Osteoblast (primary cell): ENCODE data around the gene HOXB3. TPM values are rescaled to one million over a fixed set of nuclear protein-coding genes. Genes with fewer than 3 reads are reported as not detected.

Experiments used
- DNase-seq: peaks from one replicate; pipeline ENCODE4 v3.0.0; 2011; ENCODE audit warnings: low spot score, mixed read lengths; ENCODE audit not compliant: insufficient read length; ENCODE audit errors: missing footprints
- H2AFZ ChIP-seq: 2 replicates; pipeline ENCODE4 v1.6.0; 2011; ENCODE audit warnings: mild to moderate bottlenecking, low read length
- H3K27ac ChIP-seq: 2 replicates; pipeline ENCODE4 v1.5.1; 2011; ENCODE audit warnings: mild to moderate bottlenecking, low read depth, low read length, moderate library complexity
- H3K27me3 ChIP-seq: 2 replicates; pipeline ENCODE4 v1.6.0; 2012; ENCODE audit warnings: mild to moderate bottlenecking, control low read depth, inconsistent platforms, low read length, moderate library complexity; ENCODE audit not compliant: insufficient read depth
- H3K36me3 ChIP-seq: 2 replicates; pipeline ENCODE4 v1.5.1; 2011; ENCODE audit warnings: mild to moderate bottlenecking, low read length, control low read depth, moderate library complexity; ENCODE audit not compliant: insufficient read depth
- H3K4me1 ChIP-seq: 2 replicates; pipeline ENCODE4 v1.5.1; 2011; ENCODE audit warnings: mild to moderate bottlenecking, low read length, control low read depth, moderate library complexity; ENCODE audit not compliant: insufficient read depth
- H3K4me2 ChIP-seq: 2 replicates; pipeline ENCODE4 v1.6.0; 2011; ENCODE audit warnings: mild to moderate bottlenecking, low read length; ENCODE audit not compliant: insufficient read depth
- H3K4me3 ChIP-seq: fragments of 200-600 bp; sonication (generic); 3 replicates; pipeline ENCODE4 v1.5.1; 2012; ENCODE audit warnings: mild to moderate bottlenecking, low read length, inconsistent platforms; ENCODE audit not compliant: insufficient read depth
- H3K79me2 ChIP-seq: 2 replicates; pipeline ENCODE4 v1.6.0; 2012; ENCODE audit warnings: mild to moderate bottlenecking, low read length, control low read depth, inconsistent platforms; ENCODE audit not compliant: insufficient read depth
- H3K9me3 ChIP-seq: 2 replicates; pipeline ENCODE4 v1.5.1; 2011; ENCODE audit warnings: low read depth, low read length, control low read depth
- H4K20me1 ChIP-seq: 2 replicates; pipeline ENCODE4 v1.6.0; 2012; ENCODE audit warnings: mild to moderate bottlenecking, low read length, control low read depth; ENCODE audit not compliant: insufficient read depth
- total RNA-seq: library from RNA; depleted of rRNA; stranded (reverse); fragments of >200 nt; gene quantifications from 2 replicates; pipeline ENCODE4 v1.2.3, GENCODE V29; 2012
- TF ChIP-seq, protein P1 (sequence below): IDR thresholded peaks from 2 replicates; pipeline ENCODE4 v1.5.1; 2011; ENCODE audit warnings: mild to moderate bottlenecking, low read depth, low read length, moderate library complexity; ENCODE audit errors: extremely low read depth

The HOXB3 gene
- total RNA-seq, 1 donor: 1.8 TPM

DNA sequence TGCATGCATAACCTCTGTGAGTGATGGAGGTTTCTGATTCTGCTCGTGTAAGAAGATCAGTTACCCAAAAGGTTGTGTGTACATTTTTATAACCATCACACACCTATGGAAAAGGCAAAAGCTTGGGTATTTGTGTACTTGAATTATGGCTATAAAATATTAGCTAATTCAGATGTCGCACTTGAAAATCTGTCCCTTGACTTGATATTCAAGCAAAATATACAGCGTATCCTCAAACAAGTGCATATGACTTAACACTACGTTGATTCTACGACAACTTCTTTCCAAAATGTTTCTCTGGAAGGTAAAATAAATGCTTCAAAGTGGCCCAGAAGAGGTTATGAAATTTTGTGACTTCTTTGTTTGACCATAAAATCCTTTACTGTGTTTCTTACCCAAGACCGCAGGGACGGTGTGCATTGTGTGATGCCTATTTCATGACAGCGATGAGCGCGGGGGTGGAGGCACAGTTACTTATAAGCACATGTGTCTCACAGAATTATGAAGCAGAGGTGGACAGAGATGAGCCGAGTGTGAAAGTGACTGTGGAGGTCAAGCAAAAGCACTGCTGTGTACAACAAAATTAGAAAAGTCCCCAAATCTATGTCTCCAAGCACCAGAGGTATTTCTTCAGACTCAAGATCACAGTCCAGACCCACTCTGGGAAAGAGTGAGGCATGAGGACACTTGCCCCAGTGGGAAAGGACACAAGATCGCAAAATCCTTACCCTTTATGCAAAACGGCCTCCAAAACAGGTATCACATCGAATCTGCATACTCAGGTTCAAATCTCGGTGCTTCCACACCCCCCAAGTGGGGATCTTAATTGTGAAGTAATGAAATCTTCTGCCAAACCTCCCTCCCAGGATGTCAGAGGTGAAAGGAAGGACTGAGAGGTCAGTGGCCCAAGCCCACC, 40.2 kb upstream of the HOXB3 start:
- no peaks in the 10 kb centered on the region for H3K36me3 ChIP-seq
- H3K9me3 ChIP-seq: no peaks in the 10 kb centered on the region
- H3K79me2 ChIP-seq: no peaks in the 10 kb centered on the region
- H3K27ac ChIP-seq: no peak overlapping the region
- no peaks in the 10 kb centered on the region for H3K4me1 ChIP-seq
- H3K4me3 ChIP-seq: no peak overlapping the region
- H3K4me2 ChIP-seq: no peak overlapping the region
- peaks cover 2% of the 10 kb centered on the region for H4K20me1 ChIP-seq
- no peak overlapping the region for H2AFZ ChIP-seq
- peaks cover 98% of the 10 kb centered on the region for H3K27me3 ChIP-seq
- TF ChIP-seq, protein P1, sequence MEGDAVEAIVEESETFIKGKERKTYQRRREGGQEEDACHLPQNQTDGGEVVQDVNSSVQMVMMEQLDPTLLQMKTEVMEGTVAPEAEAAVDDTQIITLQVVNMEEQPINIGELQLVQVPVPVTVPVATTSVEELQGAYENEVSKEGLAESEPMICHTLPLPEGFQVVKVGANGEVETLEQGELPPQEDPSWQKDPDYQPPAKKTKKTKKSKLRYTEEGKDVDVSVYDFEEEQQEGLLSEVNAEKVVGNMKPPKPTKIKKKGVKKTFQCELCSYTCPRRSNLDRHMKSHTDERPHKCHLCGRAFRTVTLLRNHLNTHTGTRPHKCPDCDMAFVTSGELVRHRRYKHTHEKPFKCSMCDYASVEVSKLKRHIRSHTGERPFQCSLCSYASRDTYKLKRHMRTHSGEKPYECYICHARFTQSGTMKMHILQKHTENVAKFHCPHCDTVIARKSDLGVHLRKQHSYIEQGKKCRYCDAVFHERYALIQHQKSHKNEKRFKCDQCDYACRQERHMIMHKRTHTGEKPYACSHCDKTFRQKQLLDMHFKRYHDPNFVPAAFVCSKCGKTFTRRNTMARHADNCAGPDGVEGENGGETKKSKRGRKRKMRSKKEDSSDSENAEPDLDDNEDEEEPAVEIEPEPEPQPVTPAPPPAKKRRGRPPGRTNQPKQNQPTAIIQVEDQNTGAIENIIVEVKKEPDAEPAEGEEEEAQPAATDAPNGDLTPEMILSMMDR: no peak
- peak; percentile 27 for DNase-seq

DNA sequence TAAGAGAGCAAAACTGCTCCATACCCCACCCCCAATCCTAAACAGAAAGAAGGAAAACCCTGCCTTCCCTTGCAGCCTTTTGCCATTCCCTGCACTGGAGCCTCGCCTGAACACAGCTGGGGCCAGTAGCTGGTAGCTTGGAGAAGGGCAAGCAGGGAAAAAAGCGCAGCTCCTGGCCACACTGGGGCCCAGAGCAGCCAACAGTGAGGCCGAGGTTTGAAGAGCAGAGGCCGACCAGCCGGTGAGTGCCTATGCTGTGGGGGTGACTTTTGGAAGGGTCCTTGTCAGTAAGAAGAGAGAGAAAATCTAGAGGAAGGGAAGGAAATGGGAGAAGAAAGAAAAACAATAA, 39.3 kb upstream of the HOXB3 start:
- H3K36me3 ChIP-seq: no peaks in the 10 kb centered on the region
- no peak for DNase-seq
- H3K27me3 ChIP-seq: peaks cover 98% of the 10 kb centered on the region
- H2AFZ ChIP-seq: no peak overlapping the region
- H3K27ac ChIP-seq: no peak overlapping the region
- H3K9me3 ChIP-seq: no peaks in the 10 kb centered on the region
- no peaks in the 10 kb centered on the region for H3K79me2 ChIP-seq
- no peak overlapping the region for H3K4me3 ChIP-seq
- no peaks in the 10 kb centered on the region for H3K4me1 ChIP-seq
- no peak overlapping the region for H3K4me2 ChIP-seq
- H4K20me1 ChIP-seq: peaks cover 2% of the 10 kb centered on the region
- TF ChIP-seq, protein P1: no peak

DNA sequence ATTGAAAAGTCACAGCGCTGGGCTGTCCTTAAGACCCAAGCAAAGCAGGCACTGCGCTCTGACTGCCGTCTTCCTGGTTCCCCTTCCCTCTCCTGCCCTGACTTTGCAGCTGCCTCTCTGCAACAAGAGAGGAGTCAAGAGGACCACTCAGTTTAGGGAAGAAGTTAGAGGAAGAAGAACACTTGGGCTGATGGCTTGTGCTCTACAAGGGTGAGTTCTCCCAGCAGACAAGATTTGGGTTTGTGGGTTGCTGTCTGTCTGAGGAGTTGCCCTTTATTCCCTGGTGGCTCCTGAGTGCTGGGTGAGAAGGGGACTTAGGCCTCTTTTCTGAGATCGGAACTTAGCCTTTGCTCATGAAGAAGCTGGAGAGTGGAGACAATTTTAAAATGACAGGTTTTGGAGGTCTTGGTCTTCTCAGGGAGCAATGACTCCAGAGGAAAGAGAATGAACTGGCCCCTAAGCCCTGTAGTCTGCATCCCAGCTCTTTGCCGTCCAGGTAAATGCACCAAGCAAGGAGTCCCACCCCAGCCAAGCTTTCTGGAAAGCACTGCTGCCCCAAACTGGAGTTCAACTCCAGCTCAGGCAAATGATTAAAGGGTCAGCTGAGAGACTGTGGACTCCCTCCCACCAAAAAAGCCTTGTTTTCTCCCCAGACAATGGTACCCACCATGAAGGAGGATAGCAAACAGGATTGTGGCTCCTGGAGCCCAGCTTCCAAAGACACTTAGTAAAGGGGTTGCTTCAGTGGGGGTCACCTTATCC, 38.8 kb upstream of the HOXB3 start:
- Histone ChIP-seq H3K27me3 (peaks cover 98% of the 10 kb centered on the region), H3K36me3 (no peaks in the 10 kb centered on the region), H3K9me3 (no peaks in the 10 kb centered on the region), H3K79me2 (no peaks in the 10 kb centered on the region), H2AFZ (no peak overlapping the region), H3K27ac (no peak overlapping the region), H3K4me1 (no peaks in the 10 kb centered on the region), H4K20me1 (peaks cover 2% of the 10 kb centered on the region), H3K4me2 (no peak overlapping the region), H3K4me3 (no peak overlapping the region)
- TF ChIP-seq, protein P1: no peak
- no peak for DNase-seq
